PFSK-1 (cell line): Measurements from ENCODE around the gene KNG1. TPM values are rescaled to one million over a fixed set of nuclear protein-coding genes. Genes with fewer than 3 reads are reported as not detected.

Experiments used
- FOXP2 ChIP-seq: optimal IDR thresholded peaks from 2 replicates; pipeline ENCODE3; 2011; ENCODE audit warnings: borderline replicate concordance, control low read depth, inconsistent platforms; ENCODE audit not compliant: insufficient read depth; ENCODE audit errors: extremely low read length, extremely low read depth
- POLR2AphosphoS5 ChIP-seq: IDR thresholded peaks from 2 replicates; pipeline ENCODE4 v1.6.1; 2012; ENCODE audit warnings: low read depth, mild to moderate bottlenecking, control low read depth, low read length, moderate library complexity
- REST ChIP-seq, 2 experiments: IDR thresholded peaks; 2 replicates each; pipeline versions ENCODE4 v1.6.1 to v1.8.0; 2011 to 2012; ENCODE audit warnings: low read depth in 2 of 2, low read length in 2 of 2, control low read depth in 1 of 2, inconsistent platforms in 1 of 2, mild to moderate bottlenecking in 1 of 2, moderate library complexity in 1 of 2; ENCODE audit not compliant: insufficient read depth in 1 of 2
- SIN3A ChIP-seq: IDR thresholded peaks from 2 replicates; pipeline ENCODE4 v1.6.1; 2012; ENCODE audit warnings: mild to moderate bottlenecking, low read length, moderate library complexity, borderline replicate concordance; ENCODE audit not compliant: insufficient read depth
- TAF1 ChIP-seq: IDR thresholded peaks from 2 replicates; pipeline ENCODE4 v1.6.1; 2012; ENCODE audit warnings: low read length, control low read depth, borderline replicate concordance; ENCODE audit not compliant: insufficient read depth
- polyA plus RNA-seq: library from polyadenylated mRNA; unstranded; fragments of >200 nt; gene quantifications from one replicate; pipeline ENCODE4 v1.2.1, GENCODE V29; 2012; ENCODE audit warnings: low read depth, missing spikeins; ENCODE audit not compliant: insufficient read length

KNG1 gene
- not detected for polyA plus RNA-seq

- TF ChIP-seq TAF1 (no peak), REST (IDR thresholded peaks at IDR 0.05; ENCODE audit: insufficient read depth in 1 of 2, low read depth in 2 of 2, low read length in 2 of 2) (no peak), POLR2AphosphoS5 (no peak)
These were observed at the start of gene KNG1 for GRCh38 chr3:186717039-186717457. TSS of gene KNG1 (plus strand) at chr3:186717359. CDS start at chr3:186717543, 184 bp downstream.

- TF ChIP-seq FOXP2 (no peak), TAF1 (no peak), POLR2AphosphoS5 (no peak), SIN3A (no peak), REST (IDR thresholded peaks at IDR 0.05; ENCODE audit: insufficient read depth in 1 of 2, low read depth in 2 of 2, low read length in 2 of 2) (no peak)
These were observed 48.7 kb upstream of the KNG1 start for GRCh38 chr3:186668426-186668825.

- TF ChIP-seq REST (IDR thresholded peaks at IDR 0.05; ENCODE audit: insufficient read depth in 1 of 2, low read depth in 2 of 2, low read length in 2 of 2) (no peak), POLR2AphosphoS5 (no peak), FOXP2 (no peak), TAF1 (no peak), SIN3A (no peak)
These were observed 47.6 kb upstream of the KNG1 start for GRCh38 chr3:186669378-186670084.

- TF ChIP-seq FOXP2, result no peak
- TF ChIP-seq SIN3A, result no peak
- no peak for TF ChIP-seq TAF1
- TF ChIP-seq POLR2AphosphoS5, result no peak
- no peak for TF ChIP-seq REST (IDR thresholded peaks at IDR 0.05; ENCODE audit: insufficient read depth in 1 of 2, low read depth in 2 of 2, low read length in 2 of 2)
These were observed 47.0 kb upstream of the KNG1 start for GRCh38 chr3:186670155-186670554.

- TF ChIP-seq POLR2AphosphoS5 (no peak), REST (IDR thresholded peaks at IDR 0.05; ENCODE audit: insufficient read depth in 1 of 2, low read depth in 2 of 2, low read length in 2 of 2) (no peak)
These were observed 46.1 kb upstream of the KNG1 start for GRCh38 chr3:186671051-186671450.
